ENCODE data around the gene COL5A1. TPM values are rescaled to one million over a fixed set of nuclear protein-coding genes. Genes with fewer than 3 reads are reported as not detected.

COL5A1 gene
- polyA plus RNA-seq, 3 donors, result 0.01 TPM; not detected in 2

- Histone ChIP-seq H3K27ac (ENCODE audit: low read depth in 1 of 2, low read length in 2 of 2) (no peak overlapping the region), H3K4me1 (ENCODE audit: control insufficient read depth in 1 of 2, insufficient read depth in 2 of 2, low read length in 2 of 2) (no peaks in the 10 kb centered on the region), H3K4me2 (replicated peaks; ENCODE audit: extremely low read depth, low read length, poor library complexity, severe bottlenecking) (no peak overlapping the region), H3K36me3 (replicated peaks in 1 of 2; ENCODE audit: control insufficient read depth in 1 of 2, insufficient read depth in 2 of 2, low read length in 2 of 2) (no peaks in the 10 kb centered on the region), H3K4me3 (replicated peaks in 1 of 3; ENCODE audit: low read depth in 2 of 3, low read length in 3 of 3) (no peak overlapping the region), H2AFZ (ENCODE audit: insufficient read depth, low read depth, low read length, poor library complexity, severe bottlenecking) (no peak overlapping the region), H3K79me2 (ENCODE audit: insufficient read depth, low read length) (no peaks in the 10 kb centered on the region), H3K27me3 (ENCODE audit: control insufficient read depth in 2 of 2, insufficient read depth in 2 of 2, low read length in 2 of 2) (no peaks in the 10 kb centered on the region), H4K20me1 (ENCODE audit: insufficient read depth, low read length) (no peaks in the 10 kb centered on the region), H3K9ac (ENCODE audit: insufficient read depth, low read length, poor library complexity, severe bottlenecking) (no peak overlapping the region), H3K9me3 (replicated peaks in 1 of 2; ENCODE audit: control insufficient read depth in 1 of 2, insufficient read depth in 1 of 2, low read length in 2 of 2) (no peaks in the 10 kb centered on the region)
- Mint-ChIP-seq H3K9me3 (peaks cover 0 to 2% (median 0%) of the 10 kb centered on the region in 7 donors), H3K4me3 (no peak overlapping the region), H3K36me3 (no peaks in the 10 kb centered on the region), H3K4me1 (peaks cover 2% of the 10 kb centered on the region), H3K27ac (peak overlapping the region in 1 of 7 donors; percentile 27), H3K27me3 (ENCODE audit: low read depth in 3 of 3) (peaks cover 1 to 16% (median 8%) of the 10 kb centered on the region in 3 donors)
- intact Hi-C loops (cut with micrococcal nuclease), result loop anchor here in 1 of 2 donors (10.0 kb wide), 1 partner anchor 225 kb away; no protein-coding TSS in a partner anchor
- no peak for DNase-seq
- no peak for TF ChIP-seq CTCF (IDR thresholded peaks at IDR 0.05)
- 59% methylated on average over 6 of the region's 9 CpGs for WGBS (ENCODE audit: insufficient coverage)
Measured at GRCh38 chr9:134669399-134669955, 27.9 kb downstream of the COL5A1 start.

- Histone ChIP-seq H3K9ac (ENCODE audit: insufficient read depth, low read length, poor library complexity, severe bottlenecking) (no peak overlapping the region), H3K4me1 (ENCODE audit: control insufficient read depth in 1 of 2, insufficient read depth in 2 of 2, low read length in 2 of 2) (no peaks in the 10 kb centered on the region), H3K27ac (ENCODE audit: low read depth in 1 of 2, low read length in 2 of 2) (no peak overlapping the region), H3K79me2 (ENCODE audit: insufficient read depth, low read length) (no peaks in the 10 kb centered on the region), H3K9me3 (replicated peaks in 1 of 2; ENCODE audit: control insufficient read depth in 1 of 2, insufficient read depth in 1 of 2, low read length in 2 of 2) (peaks cover 0 to under 1% of the 10 kb centered on the region in 2 donors), H3K4me3 (replicated peaks in 1 of 3; ENCODE audit: low read depth in 2 of 3, low read length in 3 of 3) (no peak overlapping the region), H2AFZ (ENCODE audit: insufficient read depth, low read depth, low read length, poor library complexity, severe bottlenecking) (no peak overlapping the region), H3K27me3 (ENCODE audit: control insufficient read depth in 2 of 2, insufficient read depth in 2 of 2, low read length in 2 of 2) (no peaks in the 10 kb centered on the region), H3K4me2 (replicated peaks; ENCODE audit: extremely low read depth, low read length, poor library complexity, severe bottlenecking) (no peak overlapping the region), H4K20me1 (ENCODE audit: insufficient read depth, low read length) (no peaks in the 10 kb centered on the region), H3K36me3 (replicated peaks in 1 of 2; ENCODE audit: control insufficient read depth in 1 of 2, insufficient read depth in 2 of 2, low read length in 2 of 2) (no peaks in the 10 kb centered on the region)
- Mint-ChIP-seq H3K36me3 (no peaks in the 10 kb centered on the region), H3K9me3 (peaks cover 0 to 2% (median 0%) of the 10 kb centered on the region in 7 donors), H3K4me1 (peaks cover 2% of the 10 kb centered on the region), H3K27ac (no peak overlapping the region), H3K27me3 (ENCODE audit: low read depth in 3 of 3) (peaks cover 1 to 16% (median 8%) of the 10 kb centered on the region in 3 donors), H3K4me3 (no peak overlapping the region)
- no peak for DNase-seq
- intact Hi-C loops (cut with micrococcal nuclease), result no loop called here
- 100% methylated on average over 2 of the region's 6 CpGs for WGBS (ENCODE audit: insufficient coverage)
- TF ChIP-seq CTCF (IDR thresholded peaks at IDR 0.05), result no peak
Measured at GRCh38 chr9:134670042-134670525, 28.5 kb downstream of the COL5A1 start.

Measured in CD14-positive monocyte (primary cell).